Fibroblast of skin of abdomen (primary cell): Measurements from ENCODE around the gene CLEC16A.

Experiments
- DNase-seq: peaks from one replicate; pipeline ENCODE4 v3.0.0-alpha.2; 2013

Gene CLEC16A

DNA sequence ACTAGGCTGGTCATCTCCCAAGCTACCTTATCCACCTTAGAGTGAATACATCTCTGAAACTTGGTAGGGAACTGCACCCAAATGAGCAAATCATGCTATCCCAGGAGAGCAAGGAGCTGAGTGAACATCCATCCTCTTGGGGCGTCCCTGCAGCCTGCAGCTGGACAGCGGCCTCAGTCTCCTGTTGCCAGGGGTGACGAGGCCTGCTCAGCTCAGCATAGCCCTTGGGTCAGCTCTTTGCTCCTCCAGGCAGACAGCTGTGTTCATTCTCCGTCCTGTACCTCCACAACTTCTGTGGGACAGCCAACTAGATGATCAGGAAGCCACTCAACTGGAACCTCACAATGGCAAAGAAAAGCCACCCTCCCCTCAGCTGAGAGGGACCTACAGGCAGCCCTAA is 199.8 kb downstream of the CLEC16A start:
- DNase-seq = no peak

DNA sequence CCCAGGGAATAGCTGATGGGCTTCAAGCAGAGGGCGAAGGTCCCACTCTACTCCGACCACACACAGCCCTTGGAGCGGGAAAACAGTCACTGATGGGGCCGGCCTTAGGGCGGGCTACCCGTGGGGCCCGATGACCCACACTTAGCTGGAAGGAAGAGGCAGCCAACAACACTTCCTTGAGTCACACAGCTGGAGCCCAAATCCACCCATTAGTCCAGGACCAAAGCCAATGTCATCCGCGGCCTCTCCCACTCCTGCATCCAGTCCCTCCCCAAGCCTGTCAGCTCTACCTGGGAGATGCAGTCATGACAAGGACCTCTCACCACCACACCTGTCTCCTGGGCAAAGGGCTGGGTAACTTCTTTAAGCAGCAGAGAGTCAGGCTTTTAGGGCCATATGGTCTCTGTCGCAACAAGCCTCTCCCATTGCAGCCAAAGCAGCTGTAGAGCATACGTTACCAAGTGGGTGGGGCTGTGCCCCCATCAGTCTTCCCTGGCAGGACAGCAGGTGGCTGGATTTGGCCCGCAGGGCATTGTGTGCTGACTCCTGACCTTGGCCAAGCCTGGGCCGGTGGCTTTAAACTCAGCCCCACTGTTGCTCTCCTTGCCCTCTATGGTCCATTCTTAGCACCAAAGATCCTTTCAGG is 200.9 kb downstream of the CLEC16A start:
- no peak for DNase-seq

DNA sequence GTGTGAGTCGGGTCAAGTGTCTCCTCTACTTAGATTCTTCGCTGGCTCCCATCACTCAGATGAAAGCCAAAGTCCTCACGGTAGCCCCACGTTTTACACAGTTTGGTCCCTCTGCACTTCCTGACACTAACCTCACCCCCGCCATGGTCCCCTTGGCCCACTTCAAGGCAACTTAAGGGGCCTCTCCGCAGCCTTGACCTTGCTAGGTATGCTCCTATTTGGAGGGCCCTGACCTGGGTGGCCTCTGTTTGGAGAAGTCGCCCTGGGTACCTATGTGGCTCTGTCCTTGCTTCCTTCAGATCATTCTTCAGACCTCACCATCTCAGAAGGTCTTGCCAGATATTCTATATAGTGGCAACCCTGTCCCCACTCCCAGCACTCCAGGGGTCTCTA is 201.5 kb downstream of the CLEC16A start:
- no peak for DNase-seq

GRCh38 chr16:11147033-11147753 is 202.8 kb downstream of the CLEC16A start:
- no peak for DNase-seq

DNA sequence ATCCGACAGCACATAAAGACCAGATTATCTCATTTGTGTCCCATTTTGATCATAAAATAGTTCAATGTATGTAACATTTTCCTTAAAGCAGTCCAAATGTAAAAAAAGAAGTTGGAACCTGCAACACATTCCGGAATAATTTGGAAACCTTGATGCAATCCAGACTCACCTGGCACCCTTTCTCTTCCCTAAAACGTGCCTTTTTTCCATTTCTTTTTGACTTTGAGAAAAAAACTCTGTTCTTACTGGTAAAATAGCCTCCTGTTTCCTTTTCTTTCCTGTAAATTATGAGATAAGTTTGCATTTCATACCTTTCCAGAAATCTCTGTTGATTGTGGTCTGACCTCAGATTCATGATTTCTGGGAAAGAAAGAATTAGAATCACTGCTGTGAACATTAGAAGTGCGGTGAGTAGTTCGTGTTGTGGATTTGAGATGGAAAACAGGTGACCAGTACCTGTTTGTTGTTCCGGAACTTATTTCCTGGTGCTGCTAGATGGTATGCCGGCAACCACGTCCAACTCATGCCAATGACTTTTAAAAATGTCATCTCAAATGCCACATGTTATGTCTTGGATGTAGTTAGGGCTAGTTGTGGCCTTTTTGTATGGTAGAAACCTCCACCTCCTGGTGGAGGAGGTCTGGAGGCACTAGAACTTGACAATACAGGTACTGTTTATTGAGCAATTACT is 203.5 kb downstream of the CLEC16A start:
- no peak for DNase-seq

- DNase-seq = no peak
These were observed 204.8 kb downstream of the CLEC16A start for GRCh38 chr16:11149011-11149616.

DNA sequence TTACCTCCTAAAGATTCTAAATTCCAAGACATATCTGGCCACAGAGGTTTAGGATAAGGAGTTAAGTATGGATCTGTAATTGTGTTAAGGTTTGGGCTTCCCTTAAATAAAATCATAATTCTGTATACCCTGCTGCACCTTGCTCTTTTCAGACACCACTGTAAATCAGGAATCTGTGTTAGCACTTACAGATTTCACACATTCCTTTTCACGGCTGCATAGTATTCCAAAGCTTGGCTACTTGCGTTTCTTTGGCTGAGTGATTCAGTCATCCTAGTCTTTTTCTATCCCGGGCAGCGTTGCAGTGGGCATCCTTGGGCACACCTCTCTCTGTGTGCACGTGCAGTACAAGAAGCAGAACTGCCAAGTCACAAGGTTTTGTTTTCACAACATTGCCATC is 205.8 kb downstream of the CLEC16A start:
- DNase-seq = no peak

DNA sequence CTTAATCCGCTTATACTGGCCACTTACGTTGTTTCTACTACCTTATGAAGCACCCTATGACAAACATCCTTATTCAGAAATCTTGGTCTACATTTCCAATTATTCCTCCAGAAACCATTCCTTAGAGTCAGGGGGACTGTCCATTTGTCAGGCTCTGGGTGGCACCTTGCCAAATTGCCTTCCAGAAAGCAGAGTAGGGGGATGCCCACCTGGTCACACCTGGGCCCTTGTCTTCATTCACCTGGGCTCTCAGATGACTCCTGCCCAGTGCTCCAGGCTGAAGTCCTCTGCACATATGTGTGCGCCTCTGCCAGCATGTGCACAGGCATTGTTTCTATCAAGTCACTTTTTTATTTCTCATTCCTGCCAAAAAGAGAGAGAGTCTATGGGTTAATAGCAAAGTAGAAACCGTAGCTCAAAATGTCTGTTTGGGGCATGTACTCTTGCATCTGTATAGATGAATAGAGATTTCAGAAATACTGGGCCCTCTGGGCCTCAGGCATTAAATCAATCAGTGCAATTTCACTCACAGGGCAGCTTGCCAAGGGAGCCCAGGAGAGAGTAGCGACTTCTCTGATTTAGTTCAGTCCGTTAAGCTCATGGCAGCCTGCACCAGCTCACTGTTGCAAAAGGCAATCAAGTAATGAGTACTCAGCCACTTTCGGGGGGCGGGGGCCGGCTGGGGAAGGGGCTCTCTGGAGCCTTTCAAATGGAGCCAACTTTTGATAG is 207.0 kb downstream of the CLEC16A start:
- DNase-seq = peak; percentile 13

DNA sequence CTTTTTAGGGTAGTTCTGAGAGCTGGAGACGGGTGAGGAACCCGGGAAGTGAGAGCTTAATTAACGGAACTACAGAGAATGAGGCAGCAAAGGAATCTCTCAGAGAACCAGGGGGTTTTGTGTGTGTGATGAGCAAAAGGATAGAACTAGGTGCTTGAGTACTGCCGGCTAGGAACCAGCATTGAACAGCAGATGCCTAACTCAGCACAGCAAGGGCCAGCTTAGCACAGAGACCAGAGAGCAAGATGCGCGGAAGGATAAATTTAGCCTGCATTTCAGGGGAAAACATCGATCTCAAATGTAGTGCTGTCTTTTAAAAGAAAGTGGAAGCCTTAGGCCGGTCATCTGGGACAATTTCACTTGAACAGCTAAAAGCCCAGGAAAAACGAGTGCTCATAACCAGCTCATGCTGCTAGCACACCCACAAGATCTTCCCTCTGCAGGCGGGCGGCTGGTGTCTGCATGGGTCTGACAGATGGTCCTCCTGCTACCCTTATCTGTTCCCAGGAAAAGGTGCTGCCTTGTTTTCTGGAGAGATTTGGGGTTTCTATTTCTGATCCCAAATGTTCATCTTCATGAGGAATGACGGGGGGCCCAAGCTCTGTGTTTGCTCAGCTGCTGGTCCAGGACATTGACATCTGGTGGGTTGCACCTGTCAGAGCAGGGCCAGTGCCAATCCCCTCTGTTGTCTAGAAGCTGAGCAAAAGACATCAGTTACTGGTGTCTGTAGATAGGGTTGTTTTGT is 207.7 kb downstream of the CLEC16A start:
- DNase-seq = no peak

- DNase-seq = no peak
These were observed 208.4 kb downstream of the CLEC16A start for GRCh38 chr16:11152677-11153331.

- peak; percentile 61 for DNase-seq
These were observed 211.0 kb downstream of the CLEC16A start for GRCh38 chr16:11155284-11155806.

- DNase-seq = no peak
These were observed 212.0 kb downstream of the CLEC16A start for GRCh38 chr16:11156401-11156800.

DNA sequence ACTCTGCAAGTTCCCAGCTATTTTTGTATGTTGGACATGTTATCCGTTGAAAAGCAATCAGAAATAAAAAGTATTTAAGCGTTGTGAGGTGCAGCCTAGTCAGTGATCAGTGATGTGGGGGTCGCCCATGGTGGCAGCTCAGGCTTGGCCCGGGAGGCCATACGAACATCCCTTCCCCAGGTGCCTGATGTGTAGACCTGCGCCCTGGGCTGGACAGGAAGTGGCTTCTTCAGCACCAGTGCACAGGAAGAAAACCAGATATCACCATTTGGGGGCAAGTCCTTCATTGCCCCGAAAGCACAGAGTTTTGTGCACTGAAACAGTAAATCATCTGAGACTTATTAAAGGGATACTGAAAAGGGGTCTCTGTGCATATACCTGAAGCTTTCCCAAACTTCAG is 212.8 kb downstream of the CLEC16A start:
- no peak for DNase-seq

DNA sequence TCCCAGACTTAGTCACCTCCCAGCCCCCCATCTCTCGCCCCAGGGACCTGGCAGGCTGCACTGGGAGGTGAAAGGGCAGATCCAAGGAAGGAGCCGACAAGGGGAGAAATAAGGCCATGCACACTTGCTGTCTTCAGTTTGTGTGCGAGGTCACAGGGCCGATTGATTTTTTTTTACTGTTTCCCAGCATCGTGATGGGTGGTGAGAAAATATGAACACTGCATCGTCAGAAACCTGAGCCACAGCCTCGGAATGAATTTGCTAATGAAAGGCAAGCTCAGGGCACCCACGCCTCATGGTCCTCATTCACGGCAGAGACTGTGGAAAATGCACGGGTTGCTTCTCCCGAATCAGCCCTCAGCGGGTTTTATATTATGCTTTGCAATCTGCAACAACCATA is 213.7 kb downstream of the CLEC16A start:
- no peak for DNase-seq

DNA sequence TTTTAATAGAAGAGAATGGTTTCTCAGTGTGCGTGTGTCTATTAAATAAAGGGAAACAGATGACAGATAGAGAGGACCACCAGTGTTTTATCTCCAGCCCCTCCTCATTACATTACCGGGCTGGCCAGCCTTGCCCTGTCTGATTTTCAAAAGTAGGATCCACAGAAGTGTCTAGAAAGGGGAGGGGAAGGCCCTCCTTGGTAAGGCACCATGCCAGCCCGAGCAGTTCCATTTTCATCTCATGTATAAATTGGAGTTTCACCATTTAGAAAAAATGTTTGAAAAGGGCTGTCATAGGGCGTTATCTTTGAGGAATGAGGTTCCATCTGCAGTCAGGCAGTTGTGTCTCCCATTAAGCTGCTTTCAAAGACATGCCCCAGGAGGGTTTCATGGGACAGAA is 214.9 kb downstream of the CLEC16A start:
- no peak for DNase-seq

DNA sequence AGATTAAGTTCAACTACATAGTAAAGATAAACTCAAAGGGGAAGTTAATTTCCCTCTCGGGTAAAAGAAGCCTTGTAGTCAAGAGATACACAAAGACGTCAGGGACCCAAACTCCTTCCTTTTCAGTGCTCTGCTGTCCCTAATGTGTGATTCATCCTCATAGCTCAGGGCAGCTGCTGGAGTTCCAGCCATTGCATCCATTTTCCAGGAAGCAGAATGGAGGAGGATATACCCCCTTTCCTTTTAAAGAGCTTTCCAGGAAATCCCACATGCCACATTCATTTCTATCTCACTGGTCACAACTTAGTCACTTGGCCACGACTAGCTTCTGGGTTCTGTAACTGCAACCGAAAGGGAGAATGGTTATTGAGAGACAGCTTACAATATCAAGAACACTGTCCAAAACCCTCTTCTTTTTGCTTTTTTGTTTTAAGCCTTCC is 216.3 kb downstream of the CLEC16A start:
- no peak for DNase-seq

- no peak for DNase-seq
These were observed 217.1 kb downstream of the CLEC16A start for GRCh38 chr16:11161439-11161838.

GRCh38 chr16:11161974-11162373 is 217.6 kb downstream of the CLEC16A start:
- no peak for DNase-seq

- no peak for DNase-seq
These were observed 218.4 kb downstream of the CLEC16A start for GRCh38 chr16:11162586-11163268.

DNA sequence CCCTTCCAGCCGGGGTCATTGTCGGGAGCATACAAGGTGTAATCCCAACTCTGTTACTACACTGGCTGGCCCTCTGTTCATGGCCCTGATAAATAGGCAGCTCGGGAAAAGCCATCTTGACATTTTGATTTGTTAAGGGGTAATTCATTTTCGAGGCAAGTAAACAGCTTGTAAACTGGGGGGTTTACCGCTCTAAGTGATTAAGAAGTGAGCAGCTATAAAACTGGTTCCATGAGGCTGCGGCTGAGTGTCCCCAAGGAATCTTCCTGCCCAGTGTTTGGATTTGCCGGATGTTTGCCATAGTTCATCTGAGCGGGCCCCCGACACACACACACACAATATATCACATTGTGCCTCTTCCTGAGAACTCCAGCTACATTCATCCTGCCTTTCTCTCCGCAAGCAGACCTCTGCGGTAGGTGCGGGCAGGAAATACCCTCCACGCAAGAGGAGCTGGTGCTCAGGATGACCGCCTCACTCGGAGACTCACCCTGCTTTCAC is 219.4 kb downstream of the CLEC16A start:
- no peak for DNase-seq
